Measurements from ENCODE around the gene ENSA. TPM values are rescaled to one million over a fixed set of nuclear protein-coding genes. Genes with fewer than 3 reads are reported as not detected.
"Not testable (repeated sequence)": the region's sequence is repeated elsewhere in the genome, so short reads cannot be mapped to it uniquely, and the experiment has no call there.

Gene ENSA
- total RNA-seq, 1 experiment from 2014 or later, result 212 TPM

DNA sequence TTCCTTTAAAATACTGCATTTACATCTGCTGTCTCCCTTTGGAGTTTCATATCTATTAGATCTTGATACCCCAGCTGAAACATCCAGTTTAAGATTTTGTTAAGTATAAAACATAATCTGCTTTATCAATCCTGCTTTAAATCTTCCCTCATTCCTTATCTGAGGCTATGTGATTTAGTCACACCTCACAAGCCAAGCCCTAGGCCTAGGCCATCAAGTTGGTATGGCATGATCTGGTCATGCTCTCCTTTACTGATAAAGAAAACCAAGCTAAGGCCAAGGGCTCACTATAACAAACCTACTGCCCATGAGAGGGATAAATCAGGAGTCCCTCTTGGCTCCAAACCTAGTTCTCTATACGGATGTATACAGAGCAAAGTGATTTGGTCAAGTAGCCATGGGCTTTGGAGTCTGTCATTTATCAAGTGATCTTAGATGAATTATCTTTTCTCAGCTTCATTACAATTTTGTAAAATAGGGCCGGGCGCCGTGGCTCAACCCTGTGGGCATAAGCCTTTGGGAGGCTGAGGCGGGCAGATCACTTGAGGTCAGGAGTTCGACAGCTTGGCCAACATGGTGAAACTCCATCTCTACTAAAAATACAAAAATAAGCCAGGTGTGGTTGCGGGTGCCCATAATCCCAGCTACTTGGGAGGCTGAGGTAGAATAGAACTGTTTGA lies 22.8 kb downstream of the ENSA start:
- H4K5ac ChIP-seq (ENCODE audit: insufficient read length, low read depth, low read length), result no peak overlapping the region
- no peak overlapping the region for H2BK12ac ChIP-seq (ENCODE audit: insufficient read length, low read depth, low read length)
- H3K23ac ChIP-seq (ENCODE audit: insufficient read length, low read depth, low read length), result no peak overlapping the region
- H3K4me2 ChIP-seq (ENCODE audit: insufficient read depth, insufficient read length, low read length), result no peak overlapping the region
- no peak overlapping the region for H2BK20ac ChIP-seq (ENCODE audit: low read depth, low read length, poor library complexity, severe bottlenecking)
- no peaks in the 10 kb centered on the region for H3K9me3 ChIP-seq (ENCODE audit: control insufficient read depth, low read depth, low read length)
- peaks cover 2 to 13% (median 11%) of the 10 kb centered on the region in 3 experiments; a peak in 5 of 7 replicates for H3K36me3 Mint-ChIP-seq (ENCODE audit: insufficient read depth in 1 of 3, low read depth in 3 of 3)
- H3K23me2 ChIP-seq (ENCODE audit: insufficient read length, low read depth, low read length, poor library complexity, severe bottlenecking), result no peaks in the 10 kb centered on the region
- H3K4me3 Mint-ChIP-seq, result no peak overlapping the region
- no peaks in the 10 kb centered on the region for H4K20me1 ChIP-seq (ENCODE audit: control insufficient read depth, insufficient read depth, insufficient read length)
- WGBS (ENCODE audit: extremely low coverage, insufficient read length, low lambda C conversion rate), result no CpG with 5 or more reads among the region's 7 CpGs
- H4K91ac ChIP-seq (ENCODE audit: insufficient read length, low read depth, low read length), result no peak overlapping the region
- no peak overlapping the region for H3K14ac ChIP-seq (ENCODE audit: insufficient read depth, low read length)
- H3K9me3 Mint-ChIP-seq, result no peaks in the 10 kb centered on the region
- peaks cover 5% of the 10 kb centered on the region; the same call in 1 of the 2 replicates for H3K4me1 ChIP-seq (ENCODE audit: insufficient read depth, low read length)
- no peak overlapping the region for H2AK5ac ChIP-seq (ENCODE audit: insufficient read length, low read length)
- H3K4ac ChIP-seq (ENCODE audit: low read depth, low read length), result no peak overlapping the region
- no peak overlapping the region for H3K18ac ChIP-seq (ENCODE audit: insufficient read length, low read depth, low read length)
- DNase-seq, result no peak
- peak overlapping the region in 2 of 3 experiments; percentile 50 to 51; a peak in 3 of 7 replicates for H3K27ac Mint-ChIP-seq
- no peak overlapping the region for H2AFZ ChIP-seq (ENCODE audit: low read length)
- H3K27ac ChIP-seq (ENCODE audit: insufficient read length, low read depth, low read length), result no peak overlapping the region
- H4K8ac ChIP-seq (replicated peaks; ENCODE audit: insufficient read length, low read depth, low read length), result no peak overlapping the region
- H3K79me2 ChIP-seq (ENCODE audit: insufficient read depth, low read length), result no peaks in the 10 kb centered on the region
- no peak overlapping the region for H3T11ph ChIP-seq (ENCODE audit: low read length)
- no peak overlapping the region for H2BK15ac ChIP-seq (ENCODE audit: low read depth, low read length)
- no peaks in the 10 kb centered on the region for H3K27me3 Mint-ChIP-seq (ENCODE audit: low read depth)
- H3K56ac ChIP-seq (ENCODE audit: insufficient read length, low read depth, low read length), result no peak overlapping the region
- TF ChIP-seq, protein P1, sequence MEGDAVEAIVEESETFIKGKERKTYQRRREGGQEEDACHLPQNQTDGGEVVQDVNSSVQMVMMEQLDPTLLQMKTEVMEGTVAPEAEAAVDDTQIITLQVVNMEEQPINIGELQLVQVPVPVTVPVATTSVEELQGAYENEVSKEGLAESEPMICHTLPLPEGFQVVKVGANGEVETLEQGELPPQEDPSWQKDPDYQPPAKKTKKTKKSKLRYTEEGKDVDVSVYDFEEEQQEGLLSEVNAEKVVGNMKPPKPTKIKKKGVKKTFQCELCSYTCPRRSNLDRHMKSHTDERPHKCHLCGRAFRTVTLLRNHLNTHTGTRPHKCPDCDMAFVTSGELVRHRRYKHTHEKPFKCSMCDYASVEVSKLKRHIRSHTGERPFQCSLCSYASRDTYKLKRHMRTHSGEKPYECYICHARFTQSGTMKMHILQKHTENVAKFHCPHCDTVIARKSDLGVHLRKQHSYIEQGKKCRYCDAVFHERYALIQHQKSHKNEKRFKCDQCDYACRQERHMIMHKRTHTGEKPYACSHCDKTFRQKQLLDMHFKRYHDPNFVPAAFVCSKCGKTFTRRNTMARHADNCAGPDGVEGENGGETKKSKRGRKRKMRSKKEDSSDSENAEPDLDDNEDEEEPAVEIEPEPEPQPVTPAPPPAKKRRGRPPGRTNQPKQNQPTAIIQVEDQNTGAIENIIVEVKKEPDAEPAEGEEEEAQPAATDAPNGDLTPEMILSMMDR (conservative IDR thresholded peaks at IDR 0.05), result no peak
- peaks cover 25 to 28% of the 10 kb centered on the region in 2 experiments for H3K4me1 Mint-ChIP-seq
- H3K9ac ChIP-seq (ENCODE audit: extremely low read depth, insufficient read length, low read length), result no peak overlapping the region
- no peaks in the 10 kb centered on the region for H3K79me1 ChIP-seq (ENCODE audit: insufficient read depth, low read depth, low read length, poor library complexity, severe bottlenecking)
- no peak overlapping the region for H2BK120ac ChIP-seq (ENCODE audit: low read depth, low read length, poor library complexity, severe bottlenecking)
- no peaks in the 10 kb centered on the region for H3K27me3 ChIP-seq (ENCODE audit: insufficient read depth, low read length)
- H2BK5ac ChIP-seq (ENCODE audit: insufficient read length, low read length), result no peak overlapping the region

DNA sequence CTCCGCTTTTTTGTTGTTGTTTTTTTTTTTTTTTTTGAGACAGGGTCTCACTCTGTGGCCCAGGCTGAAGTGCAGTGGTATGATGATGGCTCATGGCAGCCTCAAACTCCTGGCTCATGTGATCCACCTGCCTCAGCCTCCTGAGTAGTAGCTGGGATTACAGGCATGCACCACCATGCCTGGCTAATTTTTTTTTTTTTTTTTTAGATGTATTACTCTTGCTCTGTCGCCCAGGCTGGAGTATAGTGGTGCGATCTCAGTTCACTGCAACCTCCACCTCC lies 24.0 kb downstream of the ENSA start:
- H2BK20ac ChIP-seq (ENCODE audit: low read depth, low read length, poor library complexity, severe bottlenecking); H2BK15ac ChIP-seq (ENCODE audit: low read depth, low read length); H3K56ac ChIP-seq (ENCODE audit: insufficient read length, low read depth, low read length); H3K23ac ChIP-seq (ENCODE audit: insufficient read length, low read depth, low read length); H3K4me2 ChIP-seq (ENCODE audit: insufficient read depth, insufficient read length, low read length); H4K91ac ChIP-seq (ENCODE audit: insufficient read length, low read depth, low read length); H2AK5ac ChIP-seq (ENCODE audit: insufficient read length, low read length); H3K79me2 ChIP-seq (ENCODE audit: insufficient read depth, low read length); H3K4me1 ChIP-seq (ENCODE audit: insufficient read depth, low read length); DNase-seq; H2BK5ac ChIP-seq (ENCODE audit: insufficient read length, low read length); H3K9me3 Mint-ChIP-seq; H3K79me1 ChIP-seq (ENCODE audit: insufficient read depth, low read depth, low read length, poor library complexity, severe bottlenecking); H4K8ac ChIP-seq (replicated peaks; ENCODE audit: insufficient read length, low read depth, low read length); H2BK120ac ChIP-seq (ENCODE audit: low read depth, low read length, poor library complexity, severe bottlenecking); H3K4ac ChIP-seq (ENCODE audit: low read depth, low read length); H4K20me1 ChIP-seq (ENCODE audit: control insufficient read depth, insufficient read depth, insufficient read length); H3K27me3 ChIP-seq (ENCODE audit: insufficient read depth, low read length); H4K5ac ChIP-seq (ENCODE audit: insufficient read length, low read depth, low read length); H3K9ac ChIP-seq (ENCODE audit: extremely low read depth, insufficient read length, low read length); H3K9me3 ChIP-seq (ENCODE audit: control insufficient read depth, low read depth, low read length); H3K27me3 Mint-ChIP-seq (ENCODE audit: low read depth); H3K14ac ChIP-seq (ENCODE audit: insufficient read depth, low read length); H3K4me3 Mint-ChIP-seq; H2AFZ ChIP-seq (ENCODE audit: low read length); H2BK12ac ChIP-seq (ENCODE audit: insufficient read length, low read depth, low read length); H3T11ph ChIP-seq (ENCODE audit: low read length); H3K18ac ChIP-seq (ENCODE audit: insufficient read length, low read depth, low read length); H3K23me2 ChIP-seq (ENCODE audit: insufficient read length, low read depth, low read length, poor library complexity, severe bottlenecking): not testable (repeated sequence)
- peaks cover 2 to 11% (median 9%) of the 10 kb centered on the region in 3 experiments; a peak in 6 of 7 replicates for H3K36me3 Mint-ChIP-seq (ENCODE audit: insufficient read depth in 1 of 3, low read depth in 3 of 3)
- H3K27ac Mint-ChIP-seq, result peak overlapping the region; percentile 99 to 100 (median 99); a peak in 6 of 7 replicates
- H3K4me1 Mint-ChIP-seq, result peaks cover 20 to 23% of the 10 kb centered on the region in 2 experiments
- H3K27ac ChIP-seq (ENCODE audit: insufficient read length, low read depth, low read length), result peak overlapping the region; percentile 96
- no CpG with 5 or more reads among the region's 3 CpGs for WGBS (ENCODE audit: extremely low coverage, insufficient read length, low lambda C conversion rate)
